ENCODE measurements around the gene BPIFB4.
"Not testable (repeated sequence)": the region's sequence is repeated elsewhere in the genome, so short reads cannot be mapped to it uniquely, and the experiment has no call there.

BPIFB4 gene

DNA sequence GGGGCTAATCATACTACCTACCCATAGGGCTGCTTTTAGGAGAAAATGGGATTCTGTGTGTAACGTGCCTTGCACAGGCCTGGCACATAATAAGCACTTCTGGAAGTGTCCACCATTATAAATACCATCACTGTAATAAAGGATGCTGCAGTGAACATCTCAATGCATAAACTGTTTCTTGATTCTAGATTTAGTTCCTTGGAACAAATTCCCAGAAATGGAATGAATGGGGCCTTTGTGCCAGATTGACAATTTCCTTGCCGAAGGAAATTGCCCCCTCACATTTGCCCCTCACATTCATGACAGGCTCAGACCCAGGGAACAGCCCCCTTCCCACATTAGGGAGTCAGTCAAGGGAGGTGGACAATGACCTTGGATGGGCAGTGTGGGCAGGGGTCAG is 29.2 kb downstream of the BPIFB4 start:
- DNase-seq (ENCODE audit: insufficient read length, low spot score): no peak
- TF ChIP-seq POLR2A (IDR thresholded peaks at IDR 0.05; ENCODE audit: low read depth, low read length): no peak

DNA sequence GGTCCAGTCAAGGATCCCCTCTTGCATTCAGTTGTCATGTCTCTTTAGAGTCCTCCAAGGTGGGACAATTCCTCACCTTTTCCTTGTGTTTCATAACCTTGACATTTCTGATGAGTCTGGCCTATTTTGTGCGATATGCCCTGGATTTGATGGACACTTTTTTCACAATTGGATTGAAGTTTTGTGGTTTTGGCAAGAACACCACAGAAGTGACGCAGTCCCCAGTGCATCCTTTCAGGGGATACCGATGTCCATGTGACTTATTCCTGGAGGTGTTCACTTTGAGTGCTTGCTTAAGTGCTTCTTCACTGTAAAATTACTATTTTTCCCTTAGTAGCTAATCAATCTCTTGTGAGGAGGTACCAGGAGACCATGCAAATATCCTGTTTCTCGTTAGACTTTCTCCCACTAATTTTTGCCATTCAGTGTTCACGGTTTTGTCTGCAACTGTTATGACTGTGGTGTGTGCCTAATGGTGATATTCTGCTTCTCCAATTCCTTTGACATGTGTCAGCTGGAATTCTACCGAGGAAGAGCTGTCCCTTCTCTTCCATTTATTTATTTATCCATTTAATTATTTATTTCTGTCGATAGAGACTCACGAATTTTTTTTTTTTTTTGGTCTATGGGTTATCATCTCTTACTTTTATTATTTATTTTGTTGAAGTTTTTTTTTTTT is 30.8 kb downstream of the BPIFB4 start:
- FAIRE-seq (no peak), DNase-seq (ENCODE audit: insufficient read length, low spot score) (no peak)
- no peak for TF ChIP-seq POLR2A (IDR thresholded peaks at IDR 0.05; ENCODE audit: low read depth, low read length)

More for the DNA sequence above, 29.2 kb downstream of the BPIFB4 start:
- no peak for FAIRE-seq

DNA sequence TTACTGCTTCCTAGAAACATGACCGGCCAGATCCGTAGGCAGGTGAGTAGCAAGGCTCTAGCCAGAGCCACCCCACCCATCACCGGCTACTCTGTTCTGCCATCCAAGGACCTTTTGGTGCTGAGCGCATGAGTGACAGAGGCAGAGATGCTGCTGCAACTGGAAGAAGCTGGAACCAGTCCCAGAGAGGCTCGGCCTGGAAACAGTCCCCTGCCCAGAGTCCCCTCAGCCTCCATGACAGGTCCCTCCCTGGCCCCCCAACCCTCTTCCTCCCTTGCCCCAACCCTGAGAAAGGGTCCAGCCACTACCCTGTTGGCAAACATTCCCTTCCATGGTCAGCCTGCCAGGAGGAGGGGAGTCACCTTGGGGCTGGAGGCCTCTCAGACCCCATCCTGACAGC is 31.9 kb downstream of the BPIFB4 start:
- no peak for DNase-seq (ENCODE audit: insufficient read length, low spot score)

DNA sequence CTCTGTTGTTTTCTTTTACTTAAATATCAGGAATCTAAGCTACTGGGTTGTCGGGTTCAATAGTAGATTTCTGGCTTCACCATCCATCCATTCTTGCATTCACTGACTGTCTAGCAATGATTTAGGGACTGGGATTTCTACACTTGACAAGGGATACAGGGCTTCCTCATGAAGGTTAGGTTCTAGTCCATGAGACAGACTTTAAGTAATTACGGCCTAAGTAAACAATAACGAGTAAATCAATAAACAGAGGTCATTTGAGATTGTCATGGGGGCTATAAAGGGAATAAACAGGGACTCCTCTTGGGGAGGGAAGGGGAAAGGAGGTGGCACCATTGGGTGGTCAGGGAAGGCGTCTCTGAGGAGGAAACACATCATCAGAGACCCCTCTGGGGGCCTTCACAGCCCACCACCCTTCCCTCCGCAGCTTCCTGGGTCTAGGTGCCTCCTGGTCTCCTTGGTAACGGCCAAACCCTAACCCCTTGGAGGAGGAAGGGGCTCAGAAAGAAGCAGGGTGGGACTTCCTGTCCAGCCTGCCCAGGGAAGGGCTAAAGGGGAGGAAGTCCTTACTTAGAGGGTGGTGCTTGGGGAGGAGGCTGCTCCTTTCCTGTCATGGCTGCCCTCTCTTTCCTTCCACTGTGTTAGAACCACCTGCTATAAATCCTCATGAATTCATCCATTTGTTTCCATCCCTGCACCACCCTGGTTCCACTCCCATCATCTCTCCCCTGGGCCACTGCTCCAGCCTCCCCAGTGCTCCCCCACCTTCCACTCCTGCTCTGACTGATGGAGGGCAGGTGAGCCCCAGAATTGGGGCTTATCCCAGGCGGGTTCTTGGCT is 33.3 kb downstream of the BPIFB4 start:
- no peak for TF ChIP-seq POLR2A (IDR thresholded peaks at IDR 0.05; ENCODE audit: low read depth, low read length)
- FAIRE-seq (no peak), DNase-seq (ENCODE audit: insufficient read length, low spot score) (no peak)

More for the DNA sequence above, 31.9 kb downstream of the BPIFB4 start:
- no peak for TF ChIP-seq POLR2A (IDR thresholded peaks at IDR 0.05; ENCODE audit: low read depth, low read length)
- no peak for FAIRE-seq

DNA sequence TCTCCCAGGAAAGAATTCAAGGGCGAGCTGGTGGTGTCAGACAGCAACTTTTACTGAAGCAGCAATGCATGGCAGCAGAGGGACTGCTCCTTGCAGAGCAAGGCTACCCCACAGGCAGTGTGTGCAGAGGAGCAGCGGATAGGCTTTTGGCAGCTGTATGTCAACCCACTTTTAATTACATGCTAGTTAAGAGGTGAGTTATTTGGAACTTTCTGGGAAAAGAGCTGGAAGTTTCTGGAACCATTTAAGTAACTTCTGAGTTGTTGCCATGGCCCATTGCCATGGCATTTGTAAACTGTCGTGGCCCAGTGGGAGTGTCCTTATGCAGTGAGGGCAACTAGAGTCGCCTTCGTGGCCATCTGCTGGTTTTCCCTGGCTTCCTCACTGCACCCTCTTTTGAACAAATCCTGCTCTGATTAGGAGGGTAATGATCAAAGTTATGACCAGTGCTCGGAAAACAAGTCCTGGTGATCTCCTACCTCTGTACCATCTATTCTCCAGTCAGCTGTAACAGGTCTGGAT is 34.0 kb downstream of the BPIFB4 start:
- no peak for TF ChIP-seq POLR2A (IDR thresholded peaks at IDR 0.05; ENCODE audit: low read depth, low read length)
- DNase-seq (ENCODE audit: insufficient read length, low spot score): no peak
- FAIRE-seq: no peak

DNA sequence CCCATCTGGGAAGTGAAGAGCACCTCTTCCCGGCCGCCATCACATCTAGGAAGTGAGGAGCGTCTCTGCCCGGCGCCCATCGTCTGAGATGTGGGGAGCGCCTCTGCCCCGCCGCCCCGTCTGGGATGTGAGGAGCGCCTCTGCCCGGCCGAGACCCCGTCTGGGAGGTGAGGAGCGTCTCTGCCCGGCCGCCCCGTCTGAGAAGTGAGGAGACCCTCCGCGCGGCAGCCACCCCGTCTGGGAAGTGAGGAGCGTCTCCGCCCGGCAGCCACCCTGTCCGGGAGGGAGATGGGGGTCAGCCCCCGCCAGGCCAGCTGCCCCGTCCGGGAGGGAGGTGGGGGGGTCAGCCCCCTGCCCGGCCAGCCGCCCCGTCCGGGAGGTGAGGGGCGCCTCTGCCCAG is 36.1 kb downstream of the BPIFB4 start:
- not testable (repeated sequence) for DNase-seq (ENCODE audit: insufficient read length, low spot score); FAIRE-seq

DNA sequence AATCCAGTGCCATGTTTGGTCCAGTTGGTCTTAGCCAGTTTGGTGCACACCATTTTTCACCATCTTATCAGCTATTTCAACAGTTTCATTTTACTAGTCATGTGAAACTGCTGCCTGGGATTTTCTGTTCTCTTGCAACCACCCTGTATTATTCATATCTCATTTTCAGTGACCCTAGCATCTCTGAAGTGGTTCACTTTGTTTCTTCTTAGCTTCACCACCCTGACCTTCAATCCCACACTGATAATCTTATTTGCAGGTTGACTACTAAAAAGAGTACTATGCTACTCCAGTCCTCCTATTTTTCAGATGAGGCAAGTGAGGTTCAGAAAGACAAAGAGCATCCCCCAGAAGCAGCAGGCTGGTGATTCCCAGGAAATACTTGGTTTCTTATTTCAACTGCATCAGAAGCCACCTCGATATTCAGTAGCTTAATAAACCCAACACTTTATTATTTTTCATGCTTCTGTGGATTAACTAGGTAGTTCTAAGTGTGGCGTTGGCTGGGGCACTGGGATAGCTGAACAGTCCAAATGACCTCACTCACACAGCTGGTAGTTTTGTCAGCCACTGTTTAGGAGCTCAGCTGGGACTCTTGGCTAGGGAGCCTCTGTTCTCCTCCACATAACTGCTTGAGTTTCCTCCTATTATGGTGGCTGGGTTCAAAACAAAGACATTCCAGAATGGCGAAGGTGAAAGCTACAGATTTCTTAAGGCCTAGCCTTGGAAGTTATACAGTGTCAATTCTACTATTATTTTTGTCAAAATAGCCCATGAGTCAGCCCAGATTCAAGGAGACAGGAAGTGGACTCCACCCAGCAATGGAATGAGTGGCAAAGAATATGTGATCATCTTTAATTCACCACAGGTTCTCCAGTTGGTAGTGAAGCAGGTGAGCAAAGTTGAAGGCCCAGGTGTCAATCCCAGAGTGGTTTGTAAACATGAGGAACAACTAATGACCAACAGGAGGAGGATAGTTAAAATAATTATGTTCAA is 40.6 kb downstream of the BPIFB4 start:
- no peak for FAIRE-seq
- no peak for TF ChIP-seq POLR2A (IDR thresholded peaks at IDR 0.05; ENCODE audit: low read depth, low read length)
- DNase-seq (ENCODE audit: insufficient read length, low spot score): no peak

DNA sequence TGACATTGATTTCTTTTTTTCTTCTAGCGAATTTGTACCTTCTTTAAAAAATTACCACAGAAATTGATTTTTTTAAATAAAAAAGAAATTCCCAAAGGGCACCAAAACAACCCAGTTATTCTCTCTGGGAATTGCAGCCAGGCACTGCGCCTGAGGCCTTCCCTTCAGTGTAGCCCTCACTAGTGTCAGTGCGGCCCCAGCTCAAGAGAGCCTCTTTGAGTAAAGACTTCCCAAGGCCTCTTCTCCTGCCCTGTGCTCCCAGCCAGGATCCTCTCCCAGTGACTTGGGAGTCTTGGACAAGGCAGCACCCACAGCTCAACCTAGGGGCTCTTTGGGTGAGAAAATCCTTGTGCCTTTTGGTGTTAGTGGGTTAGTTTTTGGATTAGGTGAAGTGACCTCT is 41.5 kb downstream of the BPIFB4 start:
- TF ChIP-seq POLR2A (IDR thresholded peaks at IDR 0.05; ENCODE audit: low read depth, low read length): no peak
- FAIRE-seq (no peak), DNase-seq (ENCODE audit: insufficient read length, low spot score) (no peak)

DNA sequence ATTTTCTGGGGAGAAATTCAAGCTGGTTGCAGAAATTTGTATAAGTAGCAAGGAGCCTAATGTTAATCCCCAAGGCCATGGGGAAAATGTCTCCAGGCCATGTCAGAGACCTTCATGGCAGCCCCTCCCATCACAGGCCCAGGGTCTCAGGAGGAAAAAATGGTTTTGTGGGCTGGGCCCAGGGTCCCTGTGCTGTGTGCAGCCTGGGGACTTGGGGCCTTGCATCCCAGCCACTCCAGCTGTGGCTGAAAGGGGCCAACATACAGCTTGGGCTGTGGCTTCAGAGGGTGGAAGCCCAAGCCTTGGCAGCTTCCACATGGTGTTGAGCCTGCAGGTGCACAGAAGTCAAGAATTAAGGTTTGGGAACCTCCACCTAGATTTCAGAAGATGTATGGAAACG is 42.9 kb downstream of the BPIFB4 start:
- DNase-seq (ENCODE audit: insufficient read length, low spot score); FAIRE-seq: not testable (repeated sequence)

DNA sequence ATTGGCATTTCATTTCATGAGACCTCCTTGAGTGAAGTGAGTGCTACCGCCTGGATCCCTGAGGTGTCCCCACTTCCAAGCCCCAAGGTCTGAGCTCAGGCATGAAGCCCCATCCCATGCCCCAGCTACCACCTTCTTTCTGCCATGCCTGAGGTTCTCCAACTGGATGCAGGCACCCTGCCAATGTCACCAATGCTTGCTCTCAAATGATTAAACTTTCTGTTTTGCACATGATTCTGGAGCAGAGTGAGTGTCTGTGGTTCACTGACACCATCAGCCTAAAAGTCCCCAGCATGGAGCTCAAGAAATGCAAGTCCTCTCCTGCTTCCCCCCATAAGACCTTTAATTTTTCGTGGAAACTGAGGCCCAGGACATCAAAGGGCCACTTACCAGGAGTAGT is 44.8 kb downstream of the BPIFB4 start:
- DNase-seq (ENCODE audit: insufficient read length, low spot score): no peak
- no peak for FAIRE-seq
- TF ChIP-seq POLR2A (IDR thresholded peaks at IDR 0.05; ENCODE audit: low read depth, low read length): no peak

DNA sequence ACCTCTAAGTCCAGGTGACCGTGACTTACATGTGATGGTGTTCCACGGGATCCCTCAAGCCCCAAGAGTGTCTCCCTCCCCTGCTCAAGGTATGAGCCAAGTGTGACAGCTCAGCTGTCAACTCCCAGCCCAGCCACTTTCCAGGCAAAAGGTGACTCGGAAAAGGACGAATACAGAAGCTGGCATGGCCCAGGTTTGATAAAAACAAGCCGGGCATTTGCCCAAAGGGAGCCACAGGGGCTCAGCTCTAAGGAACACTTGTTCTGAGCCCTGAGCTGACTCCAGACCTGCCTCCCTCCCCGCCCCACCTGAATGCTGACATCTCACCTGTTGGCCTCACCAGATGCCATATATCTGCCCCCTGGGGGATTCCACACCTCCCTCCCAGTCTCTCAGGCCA is 45.6 kb downstream of the BPIFB4 start:
- DNase-seq (ENCODE audit: insufficient read length, low spot score) (no peak), FAIRE-seq (no peak)
- TF ChIP-seq POLR2A (IDR thresholded peaks at IDR 0.05; ENCODE audit: low read depth, low read length): no peak

DNA sequence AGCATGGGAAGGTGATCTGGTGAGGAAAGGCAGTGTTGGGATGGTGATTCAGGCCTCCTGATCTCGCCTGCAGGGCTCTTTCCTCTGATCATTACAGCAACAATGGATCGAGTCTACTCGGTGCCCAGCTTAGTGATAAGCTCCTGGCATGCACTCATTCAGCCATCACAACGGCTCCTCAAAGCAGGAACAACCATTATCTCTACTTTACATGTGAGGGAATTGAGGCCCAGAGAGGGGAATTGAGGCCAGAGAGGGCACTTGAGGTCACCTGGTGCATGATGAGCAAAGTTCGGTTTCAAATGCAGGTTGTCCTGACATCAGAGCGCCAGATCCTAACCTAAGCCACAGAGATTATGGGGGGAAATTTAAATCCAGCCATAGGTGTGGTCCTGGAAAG is 46.5 kb downstream of the BPIFB4 start:
- FAIRE-seq (no peak), DNase-seq (ENCODE audit: insufficient read length, low spot score) (no peak)
- TF ChIP-seq POLR2A (IDR thresholded peaks at IDR 0.05; ENCODE audit: low read depth, low read length): no peak

DNA sequence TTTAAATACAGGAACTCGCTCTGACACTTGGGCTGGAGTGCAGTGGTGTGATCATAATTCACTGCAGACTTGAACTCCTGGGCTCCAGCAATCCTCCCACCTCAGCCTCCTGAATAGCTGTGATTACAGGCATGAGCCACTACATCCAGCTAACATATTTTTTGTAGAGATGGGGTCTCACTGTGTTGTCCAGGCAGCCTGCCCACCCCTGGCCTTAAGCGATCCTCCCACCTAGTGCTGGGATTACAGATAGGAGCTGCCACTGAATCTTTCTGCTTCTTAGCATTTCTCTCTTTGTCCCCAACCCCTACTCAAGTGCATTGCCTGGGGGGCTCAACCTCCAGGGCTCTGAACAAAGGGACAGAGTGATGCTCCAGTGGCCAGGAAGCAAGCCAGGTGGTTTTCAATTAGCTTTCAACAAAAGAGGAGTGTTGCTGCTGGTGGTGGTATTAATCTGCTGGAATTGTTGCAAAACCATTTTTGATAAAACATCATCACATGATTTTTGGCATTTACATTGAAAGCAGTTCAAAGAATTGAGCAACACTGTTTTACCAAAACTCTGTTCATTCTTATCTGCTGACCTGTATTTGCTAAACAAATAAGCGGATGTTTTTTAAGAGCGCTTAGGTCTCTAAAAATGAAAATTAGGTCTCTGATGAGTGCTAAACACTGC is 48.1 kb downstream of the BPIFB4 start:
- DNase-seq (ENCODE audit: insufficient read length, low spot score): no peak
- no peak for FAIRE-seq
- TF ChIP-seq POLR2A (IDR thresholded peaks at IDR 0.05; ENCODE audit: low read depth, low read length): no peak
